IMR-90 (cell line): ENCODE measurements around the gene ARID5A. TPM values are rescaled to one million over a fixed set of nuclear protein-coding genes. Genes with fewer than 3 reads are reported as not detected.

Source experiments
- ATAC-seq: fragments of 200-7000 bp; cut with Tn5 transposase; 2 replicates; pipeline ENCODE4 v1.9.1; 2020; ENCODE audit warnings: low read depth, mild to moderate bottlenecking, moderate library complexity
- BruUV-seq: library from RNA; stranded (reverse); fragments of 400-500 nt; replicated peaks from 2 replicates; lab custom pipeline; 2021; lab: Mats Ljungman, UMichigan
- CTCF ChIA-PET: fragments of 300-600 bp; formaldehyde crosslinking; extraction: SDS; loops from one replicate; lab custom pipeline; 2021; ENCODE audit warnings: antibody characterized with exemption; lab: Yijun Ruan, JAX
- POLR2A ChIA-PET: fragments of 300-600 bp; sonication (Branson Sonifier 250); formaldehyde crosslinking; loops from one replicate; lab custom pipeline; 2022; ENCODE audit warnings: antibody characterized with exemption; ENCODE audit not compliant: unreplicated experiment; lab: Charles Lee
- DNase-seq: peaks from one replicate; pipeline ENCODE4 v3.0.0; 2013
- H2AFZ ChIP-seq: replicated peaks from 2 replicates; pipeline ENCODE3; 2013; ENCODE audit warnings: low read length, mild to moderate bottlenecking; ENCODE audit not compliant: poor library complexity
- H2AK5ac ChIP-seq: 2 replicates; pipeline ENCODE4 v1.6.1; 2013; ENCODE audit warnings: low read depth, low read length, inconsistent platforms
- H2AK9ac ChIP-seq: replicated peaks from 2 replicates; pipeline ENCODE3; 2013; ENCODE audit warnings: mild to moderate bottlenecking, low read depth, low read length, moderate library complexity; ENCODE audit not compliant: poor library complexity
- H2BK120ac ChIP-seq: 2 replicates; pipeline ENCODE4 v1.6.1; 2013; ENCODE audit warnings: low read depth, low read length, inconsistent platforms
- H2BK15ac ChIP-seq: 3 replicates; pipeline ENCODE4 v1.6.1; 2013; ENCODE audit warnings: low read depth, low read length, inconsistent platforms
- H2BK20ac ChIP-seq: 2 replicates; pipeline ENCODE4 v1.6.1; 2013; ENCODE audit warnings: low read depth, mild to moderate bottlenecking, inconsistent platforms, low read length, moderate library complexity
- H2BK5ac ChIP-seq: 2 replicates; pipeline ENCODE4 v1.6.1; 2013; ENCODE audit warnings: mild to moderate bottlenecking, low read depth, low read length, inconsistent platforms; ENCODE audit not compliant: poor library complexity, severe bottlenecking
- H3K14ac ChIP-seq: replicated peaks from 2 replicates; pipeline ENCODE4 v1.6.1; 2013; ENCODE audit warnings: low read depth, low read length, inconsistent platforms
- H3K18ac ChIP-seq: 2 replicates; pipeline ENCODE4 v1.6.1; 2013; ENCODE audit warnings: low read depth, low read length, control low read depth
- H3K23ac ChIP-seq: 2 replicates; pipeline ENCODE4 v1.6.1; 2013; ENCODE audit warnings: low read depth, low read length, inconsistent platforms
- H3K27ac ChIP-seq: 2 replicates; pipeline ENCODE4 v1.5.1; 2013; ENCODE audit warnings: mild to moderate bottlenecking, control low read depth, low read length; ENCODE audit not compliant: insufficient read depth
- H3K27me3 ChIP-seq: 2 replicates; pipeline ENCODE4 v1.6.1; 2013; ENCODE audit warnings: low read length; ENCODE audit not compliant: control insufficient read depth, insufficient read depth
- H3K36me3 ChIP-seq: 2 replicates; pipeline ENCODE4 v1.6.1; 2013; ENCODE audit warnings: low read length, mixed read lengths; ENCODE audit not compliant: control insufficient read depth, insufficient read depth
- H3K4ac ChIP-seq: 2 replicates; pipeline ENCODE4 v1.6.1; 2013; ENCODE audit warnings: low read depth, low read length, inconsistent platforms
- H3K4me1 ChIP-seq: 2 replicates; pipeline ENCODE4 v1.6.1; 2013; ENCODE audit warnings: low read length, mixed read lengths; ENCODE audit not compliant: control insufficient read depth, insufficient read depth
- H3K4me2 ChIP-seq: 2 replicates; pipeline ENCODE4 v1.6.1; 2013; ENCODE audit warnings: low read depth, mild to moderate bottlenecking, control low read depth, low read length, moderate library complexity
- H3K4me3 ChIP-seq: 2 replicates; pipeline ENCODE4 v1.5.1; 2013; ENCODE audit warnings: low read depth, mild to moderate bottlenecking, control low read depth, low read length, moderate library complexity; ENCODE audit not compliant: insufficient read depth
- H3K56ac ChIP-seq: 2 replicates; pipeline ENCODE4 v1.6.1; 2013; ENCODE audit warnings: low read length, inconsistent platforms; ENCODE audit not compliant: insufficient read depth; ENCODE audit errors: extremely low read depth
- H3K79me1 ChIP-seq, 2 experiments: 2 replicates each; pipeline ENCODE4 v1.6.1; 2013; ENCODE audit warnings: low read length in 2 of 2, inconsistent platforms in 1 of 2, low read depth in 1 of 2
- H3K9ac ChIP-seq: 2 replicates; pipeline ENCODE4 v1.6.1; 2013; ENCODE audit warnings: low read depth, low read length, control low read depth
- H3K9me1 ChIP-seq: 2 replicates; pipeline ENCODE4 v1.6.1; 2013; ENCODE audit warnings: low read length, inconsistent platforms; ENCODE audit not compliant: insufficient read depth
- H3K9me3 ChIP-seq: 2 replicates; pipeline ENCODE4 v1.6.1; 2013; ENCODE audit warnings: low read length; ENCODE audit not compliant: control insufficient read depth, insufficient read depth
- H4K20me1 ChIP-seq: 2 replicates; pipeline ENCODE4 v1.6.1; 2013; ENCODE audit warnings: low read length, inconsistent platforms; ENCODE audit not compliant: insufficient read depth
- H4K5ac ChIP-seq: 2 replicates; pipeline ENCODE4 v1.6.1; 2013; ENCODE audit warnings: mild to moderate bottlenecking, low read depth, low read length, control low read depth
- H4K8ac ChIP-seq, 2 experiments: 2 replicates each; pipeline ENCODE4 v1.6.1; 2013; ENCODE audit warnings: low read depth in 2 of 2, low read length in 2 of 2, control low read depth in 1 of 2, inconsistent platforms in 1 of 2
- H4K91ac ChIP-seq: 2 replicates; pipeline ENCODE4 v1.6.1; 2013; ENCODE audit warnings: low read depth, low read length, inconsistent platforms; ENCODE audit not compliant: insufficient read depth
- RFX5 ChIP-seq: IDR thresholded peaks from 2 replicates; pipeline ENCODE4 v1.8.0; 2012; ENCODE audit warnings: low read depth, mild to moderate bottlenecking, low read length, moderate library complexity
- USF2 ChIP-seq: fragments of 150-350 bp; IDR thresholded peaks from 2 replicates; pipeline ENCODE4 v1.6.1; 2017; ENCODE audit warnings: mild to moderate bottlenecking, antibody characterized with exemption, low read length, low read depth
- WGBS, 2 experiments: methylation state at CpG; one replicate each; pipeline versions ENCODE4 v1.1.5 to v1.1.7; 2013; ENCODE audit warnings: missing lambda C conversion rate in 2 of 2; ENCODE audit not compliant: insufficient read length in 1 of 2; ENCODE audit errors: extremely low coverage in 2 of 2; 5-methylcytosine and 5-hydroxymethylcytosine counted together
- dilution Hi-C: fragments of 300-500 bp; cut with HindIII; formaldehyde crosslinking; loops from one replicate; pipeline ENCODE4 v1.14.3; 2018; ENCODE audit warnings: low sequenced_read_pairs; ENCODE audit not compliant: unreplicated experiment
- in situ Hi-C: fragments of 300-500 bp; cut with MboI; formaldehyde crosslinking; loops from 3 replicates; pipeline ENCODE4 v1.14.3; 2019; ENCODE audit warnings: low sequenced_read_pairs, inconsistent platforms, mixed read lengths
- intact Hi-C: fragments of 100-400 bp; cut with micrococcal nuclease; formaldehyde crosslinking; loops from 2 replicates; pipeline ENCODE4 v1.10.0; 2022
- polyA plus RNA-seq, 3 experiments: library from polyadenylated mRNA; depleted of rRNA; stranded (reverse); fragments of >200 nt; gene quantifications; 2 replicates each; pipeline ENCODE4 v1.2.3, GENCODE V29; 2012; ENCODE audit warnings: low replicate concordance in 1 of 3
- total RNA-seq: library from RNA; depleted of rRNA; stranded (reverse); fragments of >200 nt; gene quantifications from 2 replicates; pipeline ENCODE4 v1.2.3, GENCODE V29; 2012

The ARID5A gene
- total and polyA plus RNA-seq, 2 of the 4 experiments (the other 2 are of a cell fraction), result 2.3 to 6.7 TPM

DNA sequence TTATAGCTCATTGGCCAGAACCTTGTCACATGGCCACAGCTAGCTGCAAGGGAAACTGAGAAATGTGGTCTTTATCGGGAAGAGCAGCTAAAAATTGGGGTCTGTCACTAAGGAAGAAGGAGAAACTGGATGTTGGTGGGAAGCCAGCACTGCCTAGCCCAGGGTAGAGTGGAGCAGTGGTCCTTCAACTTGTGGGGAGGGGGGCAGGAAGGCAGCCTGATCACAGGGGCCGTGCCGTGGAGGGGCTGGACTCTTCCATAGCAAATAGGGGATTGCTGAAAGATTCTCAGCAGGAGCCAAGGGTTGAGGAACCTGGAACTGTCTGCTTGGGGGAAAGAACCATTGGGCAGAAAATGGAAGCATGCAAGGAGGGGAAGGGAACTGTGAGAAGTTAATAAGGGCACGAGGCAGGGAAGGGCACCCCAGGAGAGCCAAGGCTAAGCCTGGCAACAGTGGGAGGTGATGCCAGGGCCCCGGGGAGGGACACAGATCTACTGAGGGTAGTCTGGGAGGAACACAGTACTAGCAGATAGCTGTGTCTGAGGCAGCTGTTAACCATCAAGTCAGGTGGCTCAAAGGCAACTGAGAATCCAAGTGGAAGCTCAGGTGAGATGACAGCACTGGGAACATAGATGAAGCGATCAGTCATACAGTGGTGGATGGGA is 25.5 kb upstream of the ARID5A start:
- 70% methylated on average over 4 of the region's 6 CpGs; no CpG with 5 or more reads in 1 of the 2 experiments for WGBS, 2 experiments
- no peak overlapping the region for H3K27ac ChIP-seq
- in situ Hi-C loops (loop anchor here (10.0 to 25.0 kb wide), 2 partner anchors 206 to 499 kb away; partner anchors contain the start of gene SNRNP200), intact Hi-C loops (no loop called here), dilution Hi-C loops (no loop called here)
- H3K4ac ChIP-seq, result no peak overlapping the region
- H2BK120ac ChIP-seq, result no peak overlapping the region
- no peak overlapping the region for H4K91ac ChIP-seq
- POLR2A ChIA-PET, result no interaction called here
- no peak overlapping the region for H2BK15ac ChIP-seq
- H3K9me3 ChIP-seq, result no peaks in the 10 kb centered on the region
- H3K56ac ChIP-seq, result no peak overlapping the region
- H3K79me1 ChIP-seq, result no peaks in the 10 kb centered on the region
- H2BK5ac ChIP-seq, result no peak overlapping the region
- H3K18ac ChIP-seq, result no peak overlapping the region
- no peak overlapping the region for H3K23ac ChIP-seq
- H3K9me1 ChIP-seq, result no peaks in the 10 kb centered on the region
- no peak overlapping the region for H3K9ac ChIP-seq
- no peak overlapping the region for H4K8ac ChIP-seq
- ATAC-seq (no peak), DNase-seq (no peak)
- no peak overlapping the region for H3K4me3 ChIP-seq
- peaks cover 33% of the 10 kb centered on the region for H3K27me3 ChIP-seq
- H3K4me1 ChIP-seq, result peaks cover 4% of the 10 kb centered on the region; the same call in 1 of the 2 replicates
- CTCF ChIA-PET, result interaction anchor here (1.3 kb wide), 1 partner anchor 16 kb away, joined by 3 read pairs; no protein-coding TSS in a partner anchor
- no peak overlapping the region for H3K4me2 ChIP-seq
- H2BK20ac ChIP-seq, result no peak overlapping the region
- no peak overlapping the region for H2AK5ac ChIP-seq
- no peaks in the 10 kb centered on the region for H3K36me3 ChIP-seq
- peak overlapping the region; percentile 24 for H2AFZ ChIP-seq
- H2AK9ac ChIP-seq, result no peak overlapping the region
- no TSS peak for BruUV-seq
- H3K14ac ChIP-seq, result no peak overlapping the region
- no peaks in the 10 kb centered on the region for H4K20me1 ChIP-seq
- no peak overlapping the region for H4K5ac ChIP-seq
- TF ChIP-seq USF2 (0 out of 2 replicates have a peak, but pooled peaks have one; percentile 11), RFX5 (no peak)
